GM21390 (cell line): ENCODE data around the gene TCEA3.
"Not testable (repeated sequence)": the region's sequence is repeated elsewhere in the genome, so short reads cannot be mapped to it uniquely, and the experiment has no call there.

Experiments
- ATAC-seq: cut with Tn5 transposase; IDR thresholded peaks from one replicate; pipeline ENCODE4 v1.9.1; 2021; ENCODE audit not compliant: unreplicated experiment

The TCEA3 gene

GRCh38 chr1:23395154-23395724, 29.3 kb downstream of the TCEA3 start:
- ATAC-seq, result no peak

DNA sequence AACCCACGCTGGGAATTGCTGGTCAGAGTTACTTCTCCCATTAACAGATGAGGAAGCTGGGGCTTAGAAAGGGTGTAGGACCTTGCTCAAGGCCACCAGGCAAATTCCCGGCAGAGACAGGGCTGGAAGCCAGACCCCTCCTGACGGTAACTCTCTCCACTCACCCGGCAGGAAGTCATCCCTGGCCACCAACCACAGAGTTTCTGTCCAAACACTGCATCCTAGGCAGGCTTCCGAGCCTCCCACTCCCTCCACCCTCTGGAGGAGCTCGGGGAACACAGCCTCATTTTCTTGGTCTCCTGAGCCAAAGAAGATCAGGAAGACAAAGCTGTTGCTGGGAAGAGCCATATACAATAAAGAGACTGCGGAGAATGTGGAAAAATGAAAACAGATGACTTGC, 29.9 kb downstream of the TCEA3 start:
- no peak for ATAC-seq

DNA sequence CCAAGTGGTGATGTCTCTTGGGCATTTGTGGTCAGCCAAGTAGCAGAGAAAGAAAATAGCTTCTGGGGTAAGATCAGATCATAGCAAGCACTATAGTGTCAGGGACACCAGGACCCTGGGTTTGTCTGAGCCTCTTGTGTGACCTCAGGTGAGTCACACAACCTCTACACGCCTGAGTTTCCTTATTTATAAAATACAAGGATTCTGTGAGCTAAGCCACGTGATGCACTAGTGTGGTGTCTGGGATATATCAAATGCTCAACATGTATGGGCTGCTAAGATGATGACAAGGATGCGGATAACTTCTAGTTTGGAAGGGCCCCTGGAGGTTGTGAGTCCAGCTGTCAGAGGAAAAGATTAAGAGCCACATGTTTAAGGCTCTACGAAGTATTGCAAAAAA, 30.4 kb downstream of the TCEA3 start:
- no peak for ATAC-seq

DNA sequence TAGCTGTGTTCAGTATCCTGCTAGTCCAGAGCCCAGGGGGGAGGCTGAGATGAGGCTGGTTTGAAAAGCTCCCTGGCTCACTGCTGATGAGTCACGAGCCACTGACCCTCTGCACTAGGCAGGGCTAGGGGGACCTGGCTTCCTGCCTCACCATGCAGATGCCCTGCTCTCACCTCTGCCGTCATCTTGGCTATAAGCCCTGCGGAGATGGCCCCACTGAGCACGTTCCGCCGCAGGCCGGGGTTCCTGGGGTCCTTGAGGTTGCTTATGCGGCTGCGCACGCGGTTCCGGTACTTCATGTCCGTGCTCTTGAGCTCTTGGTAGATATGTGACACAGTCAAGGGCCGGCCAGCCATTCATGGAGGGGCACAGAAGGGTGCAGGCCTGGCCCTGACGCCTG, 30.8 kb downstream of the TCEA3 start:
- ATAC-seq, result no peak

GRCh38 chr1:23392125-23392855, 32.3 kb downstream of the TCEA3 start:
- no peak for ATAC-seq

DNA sequence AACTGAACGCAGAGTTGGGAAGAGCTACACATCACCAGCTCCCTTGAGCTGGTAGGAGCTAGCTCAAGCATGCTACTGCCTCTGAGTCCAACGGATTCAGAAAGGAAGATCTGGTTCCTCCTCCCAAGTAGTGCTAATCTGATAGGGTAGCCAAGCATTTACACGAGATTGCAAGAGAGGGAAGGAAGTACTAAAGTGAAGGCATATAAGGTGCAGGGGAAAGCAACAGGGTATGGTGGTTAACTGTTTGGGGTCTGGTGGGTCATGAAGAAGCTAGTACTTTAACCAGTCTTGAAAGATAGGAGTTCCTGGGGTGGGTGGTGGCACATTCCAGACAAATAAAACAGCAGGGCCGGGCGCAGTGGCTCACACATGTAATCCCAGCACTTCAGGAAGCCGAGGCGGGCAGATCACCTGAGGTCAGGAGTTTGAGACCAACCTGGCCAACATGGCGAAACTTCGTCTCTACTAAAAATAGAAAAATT, 34.7 kb downstream of the TCEA3 start:
- no peak for ATAC-seq

DNA sequence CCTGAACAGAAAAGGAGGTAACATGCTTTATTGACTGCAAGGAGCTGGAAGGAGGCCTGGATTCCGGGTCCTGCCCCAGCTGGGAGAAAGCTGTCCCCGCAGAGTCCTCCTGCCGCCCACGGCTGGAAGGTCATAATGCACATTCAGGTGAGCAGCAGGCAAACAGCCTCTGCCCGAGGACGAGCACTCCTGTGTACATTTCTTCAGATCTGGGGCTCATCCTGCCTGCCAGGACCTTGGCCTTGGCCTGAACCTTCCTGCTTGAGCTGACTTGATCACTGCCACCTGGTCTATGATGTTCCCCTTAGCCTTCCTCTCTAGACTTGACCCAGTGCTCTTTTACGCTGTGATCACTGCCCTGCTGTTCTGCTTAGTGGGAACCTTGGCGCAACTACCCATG, 37.1 kb downstream of the TCEA3 start:
- ATAC-seq, result no peak

GRCh38 chr1:23385119-23385621, 39.4 kb downstream of the TCEA3 start:
- ATAC-seq, result no peak

GRCh38 chr1:23384312-23385058, 40.1 kb downstream of the TCEA3 start:
- ATAC-seq, result no peak

DNA sequence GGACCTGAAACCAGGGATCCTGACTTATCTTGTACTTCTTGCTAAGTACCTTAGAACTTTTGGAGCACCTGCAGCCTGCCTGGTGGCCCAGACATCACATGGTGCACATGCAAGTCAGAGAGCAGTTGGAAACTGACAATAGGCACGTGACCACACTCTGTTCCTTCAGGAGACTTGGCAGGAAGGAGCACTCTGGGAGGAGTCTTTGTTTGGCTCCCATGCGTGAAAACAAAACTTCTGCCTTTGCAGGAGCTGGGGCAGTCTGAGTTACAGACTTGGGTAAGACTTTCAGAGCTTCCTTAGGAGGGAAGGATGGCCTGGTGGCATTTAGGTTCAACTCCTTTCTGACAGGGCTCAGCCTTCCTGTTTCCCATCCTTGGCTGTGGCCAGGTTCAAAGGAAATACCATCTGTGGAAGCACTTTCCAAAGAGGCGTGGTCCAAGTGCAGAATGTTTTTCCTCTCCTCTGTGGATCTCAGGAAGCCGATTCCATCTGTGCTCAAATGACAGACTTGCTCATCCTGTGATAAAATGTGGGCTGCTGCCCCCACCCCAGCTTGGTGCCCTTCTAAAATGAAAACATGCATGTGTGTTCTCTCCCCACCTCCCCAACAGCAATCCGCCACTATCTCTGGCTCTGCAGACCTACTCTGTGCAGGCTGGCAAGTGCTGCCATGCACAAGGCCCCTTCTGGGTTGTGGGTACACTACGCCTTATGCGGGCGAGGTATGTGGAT, 40.8 kb downstream of the TCEA3 start:
- ATAC-seq, result no peak

DNA sequence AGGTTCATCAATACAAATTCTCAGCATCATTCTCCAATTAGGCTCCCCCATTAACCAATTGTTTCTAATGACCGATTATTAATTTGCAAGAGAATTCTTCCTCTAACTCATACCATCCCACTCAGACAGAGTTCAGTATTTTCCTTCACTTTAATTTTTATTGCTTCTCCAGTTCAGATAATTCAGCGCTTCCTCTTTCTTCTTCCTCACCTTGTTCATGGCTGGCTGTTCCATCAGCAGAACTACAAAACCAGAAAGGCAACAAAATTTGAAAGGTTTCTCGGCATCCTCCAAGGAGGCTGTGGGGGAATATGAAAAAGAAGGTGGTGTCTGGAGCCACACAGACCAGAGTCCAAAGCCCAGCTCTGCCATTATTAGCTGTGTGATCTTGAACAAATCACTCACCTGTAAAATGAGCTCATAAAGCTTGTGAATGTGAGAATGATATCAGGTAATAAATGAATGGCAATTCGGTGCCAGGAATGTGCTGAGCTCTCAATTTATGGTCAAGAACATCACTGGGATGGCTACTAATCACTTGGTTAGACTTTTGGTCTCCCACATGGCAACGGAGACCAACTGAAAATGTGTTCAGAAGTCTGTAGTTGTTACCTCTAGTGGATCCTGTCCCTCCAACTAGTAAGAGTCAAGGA, 43.2 kb downstream of the TCEA3 start:
- no peak for ATAC-seq

- no peak for ATAC-seq
Measured at GRCh38 chr1:23380719-23381118, 43.8 kb downstream of the TCEA3 start.

- ATAC-seq, result not testable (repeated sequence)
Measured at GRCh38 chr1:23380236-23380635, 44.3 kb downstream of the TCEA3 start.

DNA sequence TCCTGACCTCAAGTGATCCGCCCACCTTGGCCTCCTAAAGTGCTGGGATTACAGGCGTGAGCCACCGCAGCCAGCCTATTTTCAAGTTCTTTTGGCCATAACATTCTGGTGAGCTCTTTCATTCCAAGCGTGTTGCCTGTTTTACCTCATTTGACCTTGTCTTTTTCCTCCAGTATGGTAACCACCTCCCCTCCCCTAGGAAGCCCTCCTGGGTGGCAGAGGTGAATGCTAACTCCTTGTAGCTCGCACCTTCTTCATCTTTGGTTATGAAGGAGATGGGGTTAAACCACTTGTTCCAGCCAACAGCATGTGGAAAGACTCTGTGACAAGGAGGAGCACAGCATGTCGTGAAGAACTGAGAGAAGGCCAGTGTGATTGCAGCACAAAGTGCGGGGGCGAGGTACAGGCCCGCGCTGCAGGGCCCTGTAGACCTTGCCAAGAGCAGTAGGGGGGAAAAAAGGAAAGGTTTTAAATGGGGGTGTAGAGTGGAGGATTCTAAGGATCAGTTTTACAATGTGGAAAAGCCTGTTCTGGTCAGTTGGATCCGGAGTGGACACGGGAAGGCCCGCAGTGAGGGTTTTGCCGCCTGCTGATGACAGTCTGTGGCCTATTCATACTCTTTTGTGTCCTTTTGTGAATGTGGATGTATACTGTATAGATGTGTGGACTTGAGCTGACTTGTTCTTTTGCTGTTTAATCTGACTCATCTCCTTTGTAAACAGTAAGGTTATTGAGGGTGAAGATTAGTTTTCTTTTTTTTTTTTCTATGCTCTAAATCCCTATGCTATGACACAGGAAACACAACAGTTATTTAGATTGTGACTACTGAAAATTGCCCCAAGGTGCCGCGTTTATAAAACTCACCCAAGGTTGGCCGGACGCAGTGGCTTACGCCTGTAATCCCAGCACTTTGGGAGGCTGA, 47.4 kb downstream of the TCEA3 start:
- no peak for ATAC-seq

DNA sequence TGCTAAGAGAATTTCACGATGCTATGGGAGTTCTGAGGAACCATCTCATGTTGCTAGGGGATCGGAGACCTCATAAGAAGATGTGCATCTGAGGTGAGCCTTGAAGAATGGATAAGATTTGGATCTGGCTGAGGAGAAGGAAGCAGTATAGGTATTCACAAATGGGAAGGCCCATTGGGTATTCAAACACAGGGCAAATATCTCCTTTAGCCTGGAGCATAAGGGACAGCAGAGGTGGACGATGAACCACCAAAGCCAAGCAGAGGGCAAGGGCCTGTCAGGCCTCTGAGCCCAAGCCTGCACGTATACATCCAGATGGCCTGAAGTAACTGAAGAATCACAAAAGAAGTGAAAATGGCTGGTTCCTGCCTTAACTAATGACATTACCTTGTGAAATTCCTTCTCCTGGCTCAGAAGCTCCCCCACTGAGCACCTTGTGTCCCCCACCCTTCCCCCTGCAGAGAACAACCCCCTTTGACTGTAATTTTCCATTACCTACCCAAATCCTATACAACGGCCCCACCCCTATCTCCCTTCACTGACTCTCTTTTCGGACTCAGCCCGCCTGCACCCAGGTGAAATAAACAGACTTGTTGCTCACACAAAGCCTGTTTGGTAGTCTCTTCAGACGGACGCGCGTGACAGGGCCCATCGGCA, 50.3 kb downstream of the TCEA3 start:
- not testable (repeated sequence) for ATAC-seq

DNA sequence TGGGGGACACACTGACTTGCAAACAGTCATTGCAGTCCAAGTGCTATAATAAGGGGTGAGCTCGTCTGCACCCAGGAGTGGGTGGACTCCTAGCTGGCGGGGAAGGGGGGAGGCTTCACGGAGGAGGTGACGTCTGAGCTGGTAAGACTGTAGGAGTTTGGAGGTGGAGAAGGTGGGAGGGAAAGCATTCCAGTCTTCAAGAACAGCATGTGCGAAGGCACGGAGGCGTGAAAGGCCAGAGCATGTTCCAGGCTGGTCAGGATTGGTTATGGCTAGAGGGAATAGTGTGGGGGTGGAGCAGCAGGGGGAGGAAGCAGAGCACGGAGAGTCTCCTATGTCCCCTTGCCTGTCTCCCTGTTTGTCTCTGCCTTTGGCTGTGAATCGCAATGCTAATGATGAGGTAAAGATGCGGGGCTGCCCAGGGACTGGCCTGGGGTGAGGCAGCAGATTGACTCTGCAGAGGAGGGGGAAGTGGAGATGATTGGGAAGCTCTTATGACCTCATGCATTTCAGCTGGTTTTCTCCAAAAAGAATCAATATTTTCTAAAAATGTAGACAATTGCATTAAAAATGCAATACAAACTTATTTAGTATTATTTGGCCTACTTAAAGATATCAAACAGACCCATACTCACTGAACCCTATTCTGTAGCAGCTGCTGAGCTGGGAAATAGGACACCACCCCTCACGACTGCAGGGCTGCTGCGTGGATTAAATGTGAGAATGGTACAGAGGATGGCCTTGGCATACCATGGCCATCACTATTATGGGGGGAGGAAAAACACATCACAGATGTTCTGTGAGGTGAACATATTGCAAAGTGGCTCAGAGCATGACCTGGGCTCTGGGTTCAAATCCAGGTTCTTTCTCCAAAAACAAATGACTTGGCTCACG, 52.3 kb downstream of the TCEA3 start:
- no peak for ATAC-seq

DNA sequence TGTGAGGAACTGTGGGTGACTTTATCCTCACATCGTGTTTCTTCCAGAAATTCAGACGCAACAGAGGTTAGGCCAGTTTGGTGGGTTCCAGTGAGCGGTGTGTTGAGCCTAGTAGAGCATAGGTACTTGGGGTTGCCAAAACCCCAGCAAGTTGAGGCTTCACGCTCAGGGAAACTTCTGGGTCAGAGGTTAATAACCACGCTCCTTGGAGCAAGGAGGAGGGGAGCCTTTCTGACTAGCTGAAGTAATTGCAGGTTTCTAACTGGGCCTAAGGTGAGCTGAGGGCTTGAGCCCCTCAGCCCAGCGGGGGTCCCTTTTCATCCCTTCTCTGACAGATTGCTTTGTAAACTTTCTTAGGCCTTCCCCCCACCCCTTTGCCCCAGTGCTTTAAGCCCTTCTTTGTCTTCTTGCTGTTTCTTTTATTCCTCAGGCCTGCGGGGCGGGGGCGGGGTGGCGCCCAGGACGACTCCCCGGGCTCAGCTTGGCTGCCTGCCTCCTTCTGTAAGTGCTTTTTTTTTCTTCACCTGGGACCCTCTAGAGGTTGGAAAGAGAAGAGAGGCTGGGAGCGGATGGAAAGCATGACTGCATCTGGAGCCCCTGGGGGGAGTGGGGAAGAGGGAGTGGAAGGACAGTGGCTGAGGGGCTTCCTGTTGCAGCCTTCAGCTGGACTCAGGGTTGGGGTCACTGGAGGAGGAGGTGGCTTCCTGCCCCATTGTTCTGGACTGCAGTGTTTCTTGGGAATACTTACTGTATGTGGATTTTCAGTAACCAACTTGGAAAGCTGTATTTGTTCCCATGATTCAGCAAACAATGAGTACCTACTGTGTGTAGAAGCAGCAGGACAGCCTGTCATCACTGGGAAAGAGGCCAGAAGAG, 53.6 kb downstream of the TCEA3 start:
- no peak for ATAC-seq
